Lung (tissue), 12 donors: Measurements from ENCODE around the gene ACTN4. TPM values are rescaled to one million over a fixed set of nuclear protein-coding genes. Genes with fewer than 3 reads are reported as not detected.
A peak's percentile ranks its signal among the peaks of the same experiment; 100 is the strongest.

Source experiments
- ATAC-seq: fragments of 200-7000 bp; cut with Tn5 transposase; one replicate; pipeline ENCODE4 v1.9.1; 2020; ENCODE audit warnings: moderate number of reproducible peaks; ENCODE audit not compliant: insufficient read depth, low FRiP score
- DNase-seq, 3 donors: peaks; one replicate each; pipeline ENCODE4 v3.0.0-alpha.2; 2013 to 2017
- H3K27ac ChIP-seq, 2 donors: one replicate each; pipeline ENCODE4 v1.5.1; 2013; ENCODE audit warnings: mild to moderate bottlenecking in 2 of 2, moderate library complexity in 2 of 2, control low read depth in 1 of 2, inconsistent platforms in 1 of 2, low read depth in 1 of 2, low read length in 1 of 2
- H3K27me3 ChIP-seq, 3 donors: one replicate each; pipeline ENCODE4 v1.5.1; 2013; ENCODE audit warnings: low read length in 2 of 3; ENCODE audit not compliant: control insufficient read depth in 3 of 3, insufficient read depth in 3 of 3
- H3K36me3 ChIP-seq, 4 donors: one replicate each; pipeline ENCODE4 v1.5.1; 2013; ENCODE audit warnings: low read length in 4 of 4, mild to moderate bottlenecking in 1 of 4, moderate library complexity in 1 of 4; ENCODE audit not compliant: control insufficient read depth in 4 of 4, insufficient read depth in 4 of 4
- H3K4me1 ChIP-seq, 5 donors: one replicate each; pipeline ENCODE4 v1.5.1; 2013; ENCODE audit warnings: low read length in 5 of 5, mild to moderate bottlenecking in 2 of 5, moderate library complexity in 1 of 5; ENCODE audit not compliant: control insufficient read depth in 5 of 5, insufficient read depth in 5 of 5
- H3K4me3 ChIP-seq: one replicate; pipeline ENCODE4 v1.5.1; 2013; ENCODE audit warnings: mild to moderate bottlenecking, control low read depth, moderate library complexity
- H3K9ac ChIP-seq, 2 donors: one replicate each; pipeline ENCODE4 v1.5.1; 2013; ENCODE audit warnings: low read length in 2 of 2, control low read depth in 1 of 2; ENCODE audit not compliant: insufficient read depth in 1 of 2
- H3K9me3 ChIP-seq, 4 donors: one replicate each; pipeline ENCODE4 v1.5.1; 2013; ENCODE audit warnings: low read length in 3 of 4, mild to moderate bottlenecking in 1 of 4, moderate library complexity in 1 of 4; ENCODE audit not compliant: control insufficient read depth in 4 of 4, insufficient read depth in 3 of 4
- CTCF ChIP-seq: IDR thresholded peaks from 2 replicates; pipeline ENCODE4 v1.5.1; 2012; ENCODE audit warnings: mild to moderate bottlenecking; ENCODE audit errors: control extremely low read depth, extremely low read depth
- WGBS, 2 donors: extraction: QIAGEN DNeasy Blood & Tissue Kit; methylation state at CpG; one replicate each; pipeline ENCODE4 v1.1.7; 2013; 5-methylcytosine and 5-hydroxymethylcytosine counted together
- polyA plus RNA-seq, 2 donors: library from polyadenylated mRNA; stranded (reverse); fragments of 200-250 nt; gene quantifications; one replicate each; pipeline ENCODE4 v1.2.1, GENCODE V29; 2013
- total RNA-seq, 2 donors: library from RNA; depleted of rRNA in 1 of 2; stranded (reverse); fragments of >200 nt in 1 of 2; gene quantifications; one replicate each; pipeline ENCODE4 v1.2.1, GENCODE V29; 2014 to 2021
- donor health status: control.
- donor health status: control.
- donor health status: Bipolar disorder and iron deficiency.
- donor health status: healthy.
- donor health status: DM: yes; HTN: yes; CAD: no.

ACTN4 gene
- total and polyA plus RNA-seq, 4 donors: 229 to 552 (median 367) TPM

- Histone ChIP-seq H3K4me1 (peaks cover 12 to 50% (median 26%) of the 10 kb centered on the region in 5 donors), H3K9ac (peak overlapping the region in 1 of 2 donors; percentile 47), H3K4me3 (no peak overlapping the region), H3K27ac (peak overlapping the region; percentile 63 to 93), H3K36me3 (peaks cover 0 to 16% (median 3%) of the 10 kb centered on the region in 4 donors), H3K27me3 (no peaks in the 10 kb centered on the region), H3K9me3 (no peaks in the 10 kb centered on the region)
- no peak for TF ChIP-seq CTCF
- no peak for ATAC-seq
- peak in 2 of 3 donors; percentile 63 to 74 for DNase-seq
- 33 to 44% methylated on average over 13 of the region's 13 CpGs for WGBS, 2 donors
Observed at GRCh38 chr19:38676023-38676877, 28.8 kb downstream of the ACTN4 start.

GRCh38 chr19:38676878-38677646, 29.6 kb downstream of the ACTN4 start:
- H3K4me1 ChIP-seq: peaks cover 12 to 55% (median 26%) of the 10 kb centered on the region in 5 donors

GRCh38 chr19:38678217-38678890, 30.9 kb downstream of the ACTN4 start:
- H3K27ac ChIP-seq: peak overlapping the region; percentile 61 to 62
- DNase-seq: no peak
- WGBS, 2 donors: 71 to 76% methylated on average over 15 of the region's 15 CpGs
- peaks cover 0 to 19% (median 3%) of the 10 kb centered on the region in 4 donors for H3K36me3 ChIP-seq
- no peak overlapping the region for H3K9ac ChIP-seq
- no peak overlapping the region for H3K4me3 ChIP-seq
- no peaks in the 10 kb centered on the region for H3K27me3 ChIP-seq
- peaks cover 12 to 66% (median 31%) of the 10 kb centered on the region in 5 donors for H3K4me1 ChIP-seq
- H3K9me3 ChIP-seq: no peaks in the 10 kb centered on the region
- TF ChIP-seq CTCF: no peak
- no peak for ATAC-seq

More at GRCh38 chr19:38676878-38677646, 29.6 kb downstream of the ACTN4 start:
- no peak for ATAC-seq
- peaks cover 0 to 17% (median 3%) of the 10 kb centered on the region in 4 donors for H3K36me3 ChIP-seq
- H3K9me3 ChIP-seq: no peaks in the 10 kb centered on the region
- TF ChIP-seq CTCF: no peak
- WGBS, 2 donors: 71 to 75% methylated on average over 11 of the region's 11 CpGs
- H3K27me3 ChIP-seq: no peaks in the 10 kb centered on the region
- H3K4me3 ChIP-seq: no peak overlapping the region
- H3K27ac ChIP-seq: peak overlapping the region; percentile 33 to 93
- DNase-seq: no peak
- no peak overlapping the region for H3K9ac ChIP-seq
